ENCODE measurements around the gene GMDS. TPM values are rescaled to one million over a fixed set of nuclear protein-coding genes. Genes with fewer than 3 reads are reported as not detected.

Gene GMDS
- total RNA-seq, 2 donors from 2014 or later = 25.4 to 29.5 TPM

DNA sequence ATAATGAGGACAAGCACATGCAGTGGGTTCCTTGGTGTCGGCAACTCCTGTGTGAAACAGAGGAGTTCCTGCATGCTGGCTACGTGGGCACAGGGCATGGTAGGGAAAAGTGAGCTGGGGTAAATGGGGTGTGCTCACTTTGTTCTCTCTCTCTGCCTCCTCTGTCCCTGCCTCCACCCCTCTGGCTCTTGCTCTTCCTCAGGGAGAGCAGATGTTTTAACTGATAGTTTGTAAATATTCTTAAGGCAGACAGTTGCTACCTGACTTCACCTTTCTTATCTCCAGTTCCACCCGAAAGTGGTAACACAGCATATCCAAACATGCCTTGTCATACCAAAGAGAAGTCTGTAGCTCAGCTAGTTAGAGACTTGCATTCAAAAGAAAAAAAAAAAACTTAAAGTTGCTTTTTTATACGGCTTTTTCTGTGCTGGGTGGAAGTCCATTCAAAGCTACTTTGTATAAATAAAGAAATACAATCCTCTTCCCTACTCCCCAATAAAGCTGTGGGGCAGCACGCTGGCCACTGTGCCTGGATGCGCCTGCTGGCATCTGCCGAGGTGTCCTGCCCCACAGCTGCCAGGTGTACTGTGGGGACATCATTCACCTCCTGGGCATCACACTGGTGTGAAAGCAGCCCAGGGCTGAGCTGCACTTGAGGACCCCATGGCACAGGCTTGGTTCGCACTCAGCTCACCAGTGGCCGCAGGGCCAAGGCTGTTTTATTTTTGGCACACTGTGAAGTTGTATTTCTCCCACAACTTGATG lies 542.1 kb downstream of the GMDS start:
- Mint-ChIP-seq H3K4me3 (no peak overlapping the region), H3K4me1 (peaks cover 19% of the 10 kb centered on the region), H3K27ac (no peak overlapping the region), H3K36me3 (ENCODE audit: low read depth) (no peaks in the 10 kb centered on the region), H3K27me3 (ENCODE audit: insufficient read depth) (no peaks in the 10 kb centered on the region), H3K9me3 (peaks cover 5% of the 10 kb centered on the region)
- Histone ChIP-seq H3K4me1 (ENCODE audit: control insufficient read depth, insufficient read depth, low read length) (peaks cover 6% of the 10 kb centered on the region), H3K36me3 (ENCODE audit: control insufficient read depth, insufficient read depth, low read length) (no peaks in the 10 kb centered on the region), H3K4me3 (ENCODE audit: low read length) (no peak overlapping the region), H3K27ac (ENCODE audit: low read depth, low read length) (no peak overlapping the region), H3K9ac (ENCODE audit: extremely low read depth, low read length, poor library complexity, severe bottlenecking) (no peak overlapping the region), H3K27me3 (ENCODE audit: control insufficient read depth, insufficient read depth, low read length, poor library complexity, severe bottlenecking) (no peaks in the 10 kb centered on the region), H3K9me3 (ENCODE audit: control insufficient read depth, low read length) (no peaks in the 10 kb centered on the region)
- TF ChIP-seq, protein P1, sequence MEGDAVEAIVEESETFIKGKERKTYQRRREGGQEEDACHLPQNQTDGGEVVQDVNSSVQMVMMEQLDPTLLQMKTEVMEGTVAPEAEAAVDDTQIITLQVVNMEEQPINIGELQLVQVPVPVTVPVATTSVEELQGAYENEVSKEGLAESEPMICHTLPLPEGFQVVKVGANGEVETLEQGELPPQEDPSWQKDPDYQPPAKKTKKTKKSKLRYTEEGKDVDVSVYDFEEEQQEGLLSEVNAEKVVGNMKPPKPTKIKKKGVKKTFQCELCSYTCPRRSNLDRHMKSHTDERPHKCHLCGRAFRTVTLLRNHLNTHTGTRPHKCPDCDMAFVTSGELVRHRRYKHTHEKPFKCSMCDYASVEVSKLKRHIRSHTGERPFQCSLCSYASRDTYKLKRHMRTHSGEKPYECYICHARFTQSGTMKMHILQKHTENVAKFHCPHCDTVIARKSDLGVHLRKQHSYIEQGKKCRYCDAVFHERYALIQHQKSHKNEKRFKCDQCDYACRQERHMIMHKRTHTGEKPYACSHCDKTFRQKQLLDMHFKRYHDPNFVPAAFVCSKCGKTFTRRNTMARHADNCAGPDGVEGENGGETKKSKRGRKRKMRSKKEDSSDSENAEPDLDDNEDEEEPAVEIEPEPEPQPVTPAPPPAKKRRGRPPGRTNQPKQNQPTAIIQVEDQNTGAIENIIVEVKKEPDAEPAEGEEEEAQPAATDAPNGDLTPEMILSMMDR (conservative IDR thresholded peaks at IDR 0.05) = no peak
- no peak for DNase-seq
- WGBS, 2 experiments (ENCODE audit: insufficient coverage in 1 of 2, insufficient read length in 1 of 2) = 91% methylated on average over 9 of the region's 9 CpGs; no CpG with 5 or more reads in 1 of the 2 experiments

DNA sequence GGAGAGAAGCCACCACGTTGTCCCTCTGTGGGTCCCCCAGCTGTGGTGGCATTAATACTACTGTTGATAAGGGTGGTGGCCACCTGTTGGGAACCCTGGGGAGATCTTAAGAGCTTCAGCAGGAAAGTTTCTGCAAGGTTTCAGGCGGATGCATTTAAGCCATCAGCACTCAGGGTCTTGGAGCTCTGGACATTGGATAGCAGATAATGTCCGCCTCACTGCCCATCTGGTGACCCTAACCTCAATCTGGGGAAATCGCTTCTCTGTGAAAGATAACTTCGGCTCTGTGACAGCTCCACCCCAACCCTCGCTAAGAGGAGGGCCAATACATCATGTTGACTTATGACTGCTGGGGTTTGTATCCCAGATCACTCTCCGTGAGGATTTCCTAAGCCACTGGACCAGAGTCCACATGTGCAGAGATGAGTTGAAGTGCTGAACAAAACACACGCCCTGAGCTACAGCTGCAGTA lies 542.8 kb downstream of the GMDS start:
- H3K36me3 Mint-ChIP-seq (ENCODE audit: low read depth) = no peaks in the 10 kb centered on the region
- H3K27me3 ChIP-seq (ENCODE audit: control insufficient read depth, insufficient read depth, low read length, poor library complexity, severe bottlenecking) = no peaks in the 10 kb centered on the region
- no peak overlapping the region for H3K27ac ChIP-seq (ENCODE audit: low read depth, low read length)
- TF ChIP-seq, protein P1 (conservative IDR thresholded peaks at IDR 0.05) = no peak
- H3K4me1 ChIP-seq (ENCODE audit: control insufficient read depth, insufficient read depth, low read length) = peaks cover 6% of the 10 kb centered on the region
- no peak overlapping the region for H3K4me3 ChIP-seq (ENCODE audit: low read length)
- H3K4me3 Mint-ChIP-seq = no peak overlapping the region
- 90 to 93% methylated on average over 6 to 8 of the region's 8 CpGs for WGBS, 2 experiments (ENCODE audit: insufficient coverage in 1 of 2, insufficient read length in 1 of 2)
- H3K27me3 Mint-ChIP-seq (ENCODE audit: insufficient read depth) = no peaks in the 10 kb centered on the region
- no peak overlapping the region for H3K27ac Mint-ChIP-seq
- no peak overlapping the region for H3K9ac ChIP-seq (ENCODE audit: extremely low read depth, low read length, poor library complexity, severe bottlenecking)
- no peaks in the 10 kb centered on the region for H3K9me3 ChIP-seq (ENCODE audit: control insufficient read depth, low read length)
- H3K36me3 ChIP-seq (ENCODE audit: control insufficient read depth, insufficient read depth, low read length) = no peaks in the 10 kb centered on the region
- peaks cover 19% of the 10 kb centered on the region for H3K4me1 Mint-ChIP-seq
- H3K9me3 Mint-ChIP-seq = peaks cover 5% of the 10 kb centered on the region
- no peak for DNase-seq

DNA sequence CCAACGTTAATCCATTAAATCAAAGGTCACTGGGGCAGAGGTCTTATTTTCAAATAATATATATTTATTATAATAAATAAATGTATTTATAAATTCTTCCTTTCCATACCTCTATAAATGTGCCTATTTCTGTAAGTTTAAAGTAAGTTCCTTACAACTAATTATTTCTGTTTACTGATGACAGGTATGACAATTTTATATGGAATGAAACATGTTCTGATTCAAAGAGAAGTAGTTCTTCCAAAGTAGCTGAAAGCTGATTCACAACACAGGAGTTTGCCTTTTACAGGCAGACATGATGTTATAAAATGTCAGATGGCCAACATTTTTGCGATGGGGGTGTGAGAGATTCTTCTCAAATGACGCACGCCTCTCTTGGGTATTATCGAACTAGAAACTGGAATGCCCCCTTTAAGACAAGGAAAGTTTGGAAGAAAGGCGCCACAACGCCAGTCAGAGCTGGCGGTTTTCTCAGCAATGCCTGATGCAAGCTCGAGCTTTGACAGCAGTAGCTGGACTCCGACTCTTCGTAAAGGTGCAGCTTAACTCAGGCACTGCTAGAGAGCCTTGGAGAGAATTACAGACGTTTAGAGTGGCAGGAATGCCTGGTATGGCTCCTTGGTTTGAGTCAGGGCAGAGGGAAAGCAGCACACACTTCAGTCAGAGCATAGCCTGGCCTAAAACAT lies 543.6 kb downstream of the GMDS start:
- TF ChIP-seq, protein P1 (conservative IDR thresholded peaks at IDR 0.05) = no peak
- 86 to 87% methylated on average over 10 to 11 of the region's 12 CpGs for WGBS, 2 experiments (ENCODE audit: insufficient coverage in 1 of 2, insufficient read length in 1 of 2)
- Mint-ChIP-seq H3K27ac (no peak overlapping the region), H3K27me3 (ENCODE audit: insufficient read depth) (no peaks in the 10 kb centered on the region), H3K36me3 (ENCODE audit: low read depth) (no peaks in the 10 kb centered on the region), H3K9me3 (peaks cover 5% of the 10 kb centered on the region), H3K4me3 (no peak overlapping the region), H3K4me1 (peaks cover 19% of the 10 kb centered on the region)
- no peak overlapping the region for H3K4me3 ChIP-seq (ENCODE audit: low read length)
- no peak overlapping the region for H3K27ac ChIP-seq (ENCODE audit: low read depth, low read length)
- H3K9ac ChIP-seq (ENCODE audit: extremely low read depth, low read length, poor library complexity, severe bottlenecking) = no peak overlapping the region
- no peaks in the 10 kb centered on the region for H3K27me3 ChIP-seq (ENCODE audit: control insufficient read depth, insufficient read depth, low read length, poor library complexity, severe bottlenecking)
- no peaks in the 10 kb centered on the region for H3K9me3 ChIP-seq (ENCODE audit: control insufficient read depth, low read length)
- H3K36me3 ChIP-seq (ENCODE audit: control insufficient read depth, insufficient read depth, low read length) = no peaks in the 10 kb centered on the region
- peaks cover 6% of the 10 kb centered on the region for H3K4me1 ChIP-seq (ENCODE audit: control insufficient read depth, insufficient read depth, low read length)
- DNase-seq = no peak

All from endodermal cell (in vitro differentiated cells).